K562 (cell line): Measurements from ENCODE around the gene FUT6. TPM values are rescaled to one million over a fixed set of nuclear protein-coding genes. Genes with fewer than 3 reads are reported as not detected.
A peak's percentile ranks its signal among the peaks of the same experiment; 100 is the strongest.

Experiments used
- ARID1B ChIP-seq: fragments of 450-650 bp; IDR thresholded peaks from 2 replicates; pipeline ENCODE4 v1.6.1; 2016; ENCODE audit warnings: antibody characterized with exemption, mild to moderate bottlenecking, inconsistent platforms
- CCNT2 ChIP-seq: IDR thresholded peaks from 2 replicates; pipeline ENCODE4 v1.6.1; 2011; ENCODE audit warnings: borderline replicate concordance, low read depth, mild to moderate bottlenecking, moderate library complexity, mixed read lengths, low read length; ENCODE audit not compliant: insufficient read length; ENCODE audit errors: extremely low read depth
- DPF2 ChIP-seq: fragments of 450-650 bp; IDR thresholded peaks from 2 replicates; pipeline ENCODE4 v1.6.1; 2016
- HNRNPL ChIP-seq: fragments of 200-400 bp; formaldehyde crosslinking; IDR thresholded peaks from 2 replicates; pipeline ENCODE4 v1.6.1; 2017; ENCODE audit warnings: low read depth, mild to moderate bottlenecking, low read length
- ID3 ChIP-seq, 2 experiments: fragments of 250-450 bp in 1 of 2; fragments of 450-650 bp in 1 of 2; sonication (Bioruptor Pico) in 1 of 2; IDR thresholded peaks; 2 replicates each; pipeline versions ENCODE4 v1.6.1 to v1.8.0; 2016 to 2021; ENCODE audit warnings: mild to moderate bottlenecking in 2 of 2, moderate library complexity in 2 of 2, missing compliant biosample characterization in 1 of 2, missing genetic modification characterization in 1 of 2
- MECOM ChIP-seq: fragments of 250-450 bp; sonication (Bioruptor Pico); IDR thresholded peaks from 2 replicates; pipeline ENCODE4 v1.8.0; 2022; ENCODE audit warnings: inconsistent platforms
- NKRF ChIP-seq: fragments of 450-650 bp; IDR thresholded peaks from 2 replicates; pipeline ENCODE4 v1.6.1; 2016; ENCODE audit warnings: borderline replicate concordance
- NR2C2 ChIP-seq, 2 experiments: fragments of 200-800 bp in 1 of 2; sonication (Bioruptor generic) in 1 of 2; sonication (generic) in 1 of 2; formaldehyde crosslinking in 1 of 2; IDR thresholded peaks; 2 replicates each; pipeline versions ENCODE4 v1.6.1 to v1.8.0; 2016 to 2022; ENCODE audit warnings: mild to moderate bottlenecking in 1 of 2, missing compliant biosample characterization in 1 of 2, missing genetic modification characterization in 1 of 2, missing genetic modification reagents in 1 of 2
- NR3C1 ChIP-seq: sonication (generic); formaldehyde crosslinking; IDR thresholded peaks from 2 replicates; pipeline ENCODE4 v1.8.1; 2022; ENCODE audit warnings: missing genetic modification reagents
- NRF1 ChIP-seq, 2 experiments: fragments of 450-650 bp; IDR thresholded peaks in 1 of 2; conservative IDR thresholded peaks in 1 of 2; 2 replicates each; pipeline ENCODE4 v1.6.1; 2014; ENCODE audit warnings: mild to moderate bottlenecking in 2 of 2
- PHF8 ChIP-seq: fragments of 200-600 bp; sonication (generic); IDR thresholded peaks from 2 replicates; pipeline ENCODE4 v1.6.1; 2012; ENCODE audit warnings: mixed run types, mild to moderate bottlenecking, inconsistent platforms, low read length, moderate library complexity, borderline replicate concordance
- SETDB1 ChIP-seq: IDR thresholded peaks from one replicate; pipeline ENCODE4 v1.6.1; 2012; ENCODE audit warnings: low read length, control low read depth, inconsistent platforms
- SP1 ChIP-seq: sonication (generic); formaldehyde crosslinking; IDR thresholded peaks from 2 replicates; pipeline ENCODE4 v1.8.1; 2022; ENCODE audit warnings: mild to moderate bottlenecking, missing genetic modification reagents
- TRIM24 ChIP-seq, 2 experiments: fragments of 450-650 bp; IDR thresholded peaks; 2 replicates each; pipeline ENCODE4 v1.6.1; 2016
- USF1 ChIP-seq: sonication (generic); formaldehyde crosslinking; IDR thresholded peaks from 2 replicates; pipeline ENCODE4 v1.9.0; 2022; ENCODE audit warnings: mild to moderate bottlenecking, missing genetic modification reagents
- ZHX1 ChIP-seq: fragments of 150-350 bp; conservative IDR thresholded peaks from 2 replicates; pipeline ENCODE4 v1.6.1; 2014; ENCODE audit warnings: low read length
- ZNF263 ChIP-seq: sonication (generic); formaldehyde crosslinking; IDR thresholded peaks from 2 replicates; pipeline ENCODE4 v1.8.0; 2022; ENCODE audit warnings: mild to moderate bottlenecking, missing genetic modification reagents, borderline replicate concordance
- ZNF639 ChIP-seq, 2 experiments: fragments of 200-800 bp in 1 of 2; sonication (Bioruptor generic) in 1 of 2; sonication (generic) in 1 of 2; formaldehyde crosslinking in 1 of 2; IDR thresholded peaks in 1 of 2; conservative IDR thresholded peaks in 1 of 2; 2 replicates each; pipeline versions ENCODE4 v1.5.0 to v1.6.1; 2016 to 2020; ENCODE audit warnings: missing compliant biosample characterization in 1 of 2, missing genetic modification characterization in 1 of 2, missing genetic modification reagents in 1 of 2
- polyA plus RNA-seq, 8 experiments: library from polyadenylated mRNA; depleted of rRNA in 4 of 8; stranded (reverse) in 5 of 8; unstranded in 3 of 8; fragments of >200 nt; fragmentation: Nextera tagmentation in 2 of 8; fragmentation: Illumina TruSeq in 1 of 8; extraction: Ambion mirVana in 2 of 8; extraction: Trizol in 1 of 8; gene quantifications; 2 replicates each; pipeline versions ENCODE4 v1.2.1 to v1.2.3, GENCODE V29; 2011 to 2014; ENCODE audit warnings: inconsistent platforms in 1 of 8, missing spikeins in 1 of 8
- total RNA-seq, 7 experiments: library from RNA; depleted of rRNA in 6 of 7; stranded (reverse); fragments of >200 nt in 6 of 7; fragmentation: Illumina TruSeq in 2 of 7; extraction: Trizol in 2 of 7; gene quantifications; 2 replicates each; pipeline versions ENCODE4 v1.2.1 to v1.2.3, GENCODE V29; 2011 to 2021; ENCODE audit warnings: low replicate concordance in 1 of 7

FUT6 gene
- total and polyA plus RNA-seq, 9 of the 15 experiments (the other 6 are each of a cell fraction or from before 2014, with no cell fraction given): 0.04 TPM; not detected in 8

GRCh38 chr19:5803752-5804515, 35.6 kb downstream of the FUT6 start (continued):
- TF ChIP-seq USF1 (CRISPR knock-in tag): no peak
- peak; percentile 97; the same call in 1 of the 2 replicates for TF ChIP-seq NR3C1 (CRISPR knock-in tag)
- no peak for TF ChIP-seq MECOM (CRISPR knock-in tag)
- TF ChIP-seq NR2C2 (CRISPR knock-in tag; IDR thresholded peaks at IDR 0.05): peak; percentile 67; the same call in 1 of the 2 replicates
- no peak for TF ChIP-seq NR2C2 (tag; IDR thresholded peaks at IDR 0.05)
- peak; percentile 91 for TF ChIP-seq SP1
- no peak for TF ChIP-seq SETDB1
- peak in 1 of 2 experiments; percentile 37; a peak in 2 of 4 replicates for TF ChIP-seq TRIM24 (IDR thresholded peaks at IDR 0.05)
- peak; percentile 75 to 78 for TF ChIP-seq NRF1 (conservative IDR thresholded peaks at IDR 0.05 in 1 of 2, IDR thresholded peaks at IDR 0.05 in 1 of 2)
- peak; percentile 93 for TF ChIP-seq CCNT2
- no peak for TF ChIP-seq NKRF
- TF ChIP-seq ID3 (CRISPR knock-in tag; IDR thresholded peaks at IDR 0.05): no peak
- TF ChIP-seq ID3 (tag; IDR thresholded peaks at IDR 0.05): peak; percentile 20; the same call in 1 of the 2 replicates
- 0 out of 2 replicates have a peak, but pooled peaks have one; percentile 55 for TF ChIP-seq ZHX1
- TF ChIP-seq DPF2: no peak
- TF ChIP-seq HNRNPL: 0 out of 2 replicates have a peak, but pooled peaks have one; percentile 51
- TF ChIP-seq ZNF263 (CRISPR knock-in tag): peak; percentile 78; the same call in 1 of the 2 replicates
- peak; percentile 36; the same call in 1 of the 2 replicates for TF ChIP-seq ARID1B
- peak; percentile 34; the same call in 1 of the 2 replicates for TF ChIP-seq PHF8
- TF ChIP-seq ZNF639 (CRISPR knock-in tag; conservative IDR thresholded peaks at IDR 0.05 in 1 of 2, IDR thresholded peaks at IDR 0.05 in 1 of 2): peak in 1 of 2 experiments; percentile 44; a peak in 1 of 4 replicates
